Glomerular visceral epithelial cell (primary cell): ENCODE measurements around the gene LPO.

Experiments used
- DNase-seq: peaks from one replicate; pipeline ENCODE4 v3.0.0-alpha.2; 2016; ENCODE audit errors: extremely low spot score

LPO gene

GRCh38 chr17:58238147-58238634 lies at the start of gene LPO:
TSS of gene LPO (plus strand) at chr17:58238584. CDS start at chr17:58242980, 4,396 bp downstream.
- DNase-seq: no peak

DNA sequence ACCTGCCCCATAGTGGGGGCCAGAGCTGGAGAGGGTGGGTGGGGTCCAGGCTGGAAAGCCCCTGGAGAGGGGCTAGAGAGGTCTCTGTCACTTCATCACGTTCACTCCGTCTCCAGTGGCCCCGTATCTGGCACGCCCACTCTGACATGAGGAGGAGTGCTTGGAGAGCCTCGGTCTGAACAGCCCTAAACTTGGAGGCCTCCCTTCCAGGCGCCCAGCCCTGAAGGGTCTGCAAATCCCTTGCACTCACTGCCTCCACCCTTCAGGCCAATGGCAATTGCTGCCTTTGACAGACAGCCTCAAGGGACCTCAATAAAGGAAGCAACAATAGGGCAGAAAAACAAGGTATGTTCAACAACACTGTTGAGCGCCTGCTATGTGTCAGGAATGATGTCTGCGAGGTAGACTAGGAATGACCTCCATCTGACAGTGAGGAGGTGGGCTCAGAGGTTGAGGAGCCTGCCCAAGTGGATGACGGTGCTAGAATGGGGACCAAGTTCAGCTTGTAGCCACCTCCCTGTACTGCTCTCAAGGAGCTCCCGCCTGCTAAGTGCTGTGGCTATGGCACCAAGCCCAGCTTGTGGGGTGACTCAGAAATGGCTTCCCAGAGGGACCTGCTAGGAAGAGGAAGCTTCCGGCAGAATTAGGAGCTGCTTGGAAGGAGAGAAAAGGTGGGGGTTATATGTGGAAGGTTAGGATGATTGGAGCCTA lies 48.8 kb upstream of the LPO start:
- DNase-seq: peak; percentile 85

DNA sequence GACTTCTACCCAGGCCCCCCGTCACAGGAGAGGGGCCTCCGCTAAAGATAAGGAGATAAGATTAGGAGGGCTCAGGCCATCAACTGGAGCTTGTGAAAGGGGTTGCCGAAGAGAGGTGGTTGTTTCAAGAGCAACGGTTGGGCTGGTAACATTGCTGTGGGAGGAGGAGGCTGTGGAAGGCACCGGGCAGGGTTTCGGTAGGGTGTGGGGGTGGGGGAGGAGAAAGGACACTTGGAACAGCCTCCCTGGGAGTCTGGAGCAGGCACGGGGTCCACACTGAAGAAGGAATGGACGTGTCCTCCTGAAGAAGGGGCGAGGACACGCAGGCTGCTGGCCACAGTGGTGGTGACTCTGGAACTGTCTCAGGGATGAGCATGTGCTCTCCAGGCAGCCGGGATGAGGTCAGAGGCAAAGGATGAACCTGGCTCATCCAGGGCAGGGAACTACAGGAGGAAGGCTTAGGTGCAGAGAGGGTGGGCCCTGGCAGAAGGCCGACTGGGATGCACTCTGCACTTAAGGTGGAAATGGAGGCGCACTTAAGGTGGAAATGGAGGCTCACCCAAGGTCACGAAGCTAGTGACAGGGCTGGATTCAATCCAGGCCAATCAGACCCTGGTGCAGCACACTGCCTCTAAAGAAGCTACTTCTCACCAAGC lies 47.0 kb upstream of the LPO start:
- DNase-seq: no peak

- no peak for DNase-seq
These were observed 45.8 kb upstream of the LPO start, which contains the start of gene EPX for GRCh38 chr17:58192612-58193011. TSS of gene EPX (plus strand) at chr17:58192726. CDS start at chr17:58192847, 121 bp downstream.

DNA sequence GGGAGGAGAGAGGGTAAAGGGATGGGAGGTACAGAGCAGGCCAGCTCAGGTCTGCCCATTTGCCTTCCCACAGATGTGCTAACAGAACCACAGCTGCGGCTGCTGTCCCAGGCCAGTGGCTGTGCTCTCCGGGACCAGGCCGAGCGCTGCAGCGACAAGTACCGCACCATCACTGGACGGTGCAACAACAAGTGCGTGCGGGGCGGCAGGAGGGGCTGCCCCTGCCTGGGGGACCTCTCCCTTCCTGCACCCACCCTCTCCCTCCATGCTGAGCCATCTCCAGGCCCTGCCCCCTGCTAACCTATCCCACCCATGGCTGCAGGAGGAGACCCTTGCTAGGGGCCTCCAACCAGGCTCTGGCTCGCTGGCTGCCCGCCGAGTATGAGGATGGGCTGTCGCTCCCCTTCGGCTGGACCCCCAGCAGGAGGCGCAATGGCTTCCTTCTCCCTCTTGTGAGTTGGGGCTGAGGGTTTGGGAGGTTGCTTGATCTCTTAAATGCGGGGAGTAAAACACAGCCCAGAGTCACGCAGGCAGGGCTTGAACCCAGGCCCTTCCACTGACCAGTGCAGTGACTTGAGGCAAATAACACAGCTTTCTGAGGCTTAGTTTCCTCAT lies 44.6 kb upstream of the LPO start:
- no peak for DNase-seq

DNA sequence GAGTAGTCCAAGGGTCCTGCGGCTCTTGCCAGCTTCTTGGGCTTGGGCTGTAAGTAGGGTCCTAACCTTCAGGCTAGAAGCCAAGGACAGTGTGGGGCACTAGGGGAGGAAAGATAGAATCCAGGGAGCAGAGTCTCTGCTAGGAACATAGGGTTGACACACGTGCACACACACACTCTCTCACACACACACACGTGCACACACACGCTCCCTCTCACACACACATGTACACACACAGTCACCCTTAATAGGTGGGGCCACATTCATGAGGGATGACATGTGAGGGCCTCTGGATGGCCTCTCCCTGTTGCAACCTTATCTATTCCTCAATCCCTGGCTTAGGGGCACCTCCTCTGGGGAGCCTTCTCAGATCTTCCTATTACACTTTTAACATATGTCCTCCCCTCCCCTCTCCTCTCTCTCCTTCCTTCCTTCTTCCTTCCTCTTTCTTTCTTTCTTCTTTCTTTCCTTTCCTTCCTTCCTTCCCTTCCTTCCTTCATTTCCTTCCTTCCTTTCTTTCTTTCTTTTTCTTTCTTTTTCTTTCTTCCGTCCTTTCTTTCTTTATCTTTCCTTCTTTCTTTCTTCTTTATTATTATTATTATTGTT lies 42.8 kb upstream of the LPO start:
- no peak for DNase-seq

DNA sequence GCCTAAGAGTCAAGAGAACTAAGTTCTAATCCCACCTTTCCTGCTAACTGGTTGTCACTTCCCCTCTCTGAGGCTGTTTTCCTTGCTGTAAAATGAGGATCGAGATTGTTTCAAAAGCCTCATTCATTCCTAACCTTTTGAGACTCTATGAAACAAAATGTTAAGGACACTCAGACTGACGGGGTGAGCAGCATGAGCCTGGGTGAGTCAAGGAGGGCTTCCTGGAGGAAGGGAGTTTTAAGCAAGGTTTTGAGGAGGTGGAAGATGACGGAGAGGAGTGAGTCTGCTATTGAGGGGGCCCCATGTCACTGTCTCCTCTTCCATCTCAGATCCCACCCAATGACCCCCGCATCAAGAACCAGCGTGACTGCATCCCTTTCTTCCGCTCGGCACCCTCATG lies 41.8 kb upstream of the LPO start:
- DNase-seq: no peak

DNA sequence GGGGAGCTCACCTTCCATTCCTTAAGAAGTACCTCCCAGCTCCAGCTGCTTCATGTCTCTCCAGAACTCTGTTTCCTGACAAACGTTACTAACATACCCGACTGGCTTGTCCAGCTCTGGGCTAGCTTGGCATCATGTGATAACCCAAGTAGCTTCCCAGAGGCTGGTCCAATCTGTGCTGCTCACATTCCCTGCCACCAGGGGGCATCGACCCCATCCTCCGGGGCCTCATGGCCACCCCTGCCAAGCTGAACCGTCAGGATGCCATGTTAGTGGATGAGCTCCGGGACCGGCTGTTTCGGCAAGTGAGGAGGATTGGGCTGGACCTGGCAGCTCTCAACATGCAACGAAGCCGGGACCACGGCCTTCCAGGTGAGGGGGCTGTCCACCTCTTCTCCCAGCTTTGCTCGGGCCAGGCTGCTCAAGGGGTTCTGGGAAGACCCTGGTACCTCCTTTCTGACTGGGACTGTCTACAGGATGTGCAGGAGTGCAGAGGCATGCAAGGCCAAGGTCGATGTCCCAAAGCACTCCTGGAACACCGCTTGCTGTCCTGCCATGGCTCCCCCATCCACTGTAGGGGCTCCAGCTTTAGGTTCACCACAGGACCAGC lies 38.3 kb upstream of the LPO start:
- DNase-seq: peak; percentile 51

GRCh38 chr17:58202859-58203258 lies 35.5 kb upstream of the LPO start:
- no peak for DNase-seq

DNA sequence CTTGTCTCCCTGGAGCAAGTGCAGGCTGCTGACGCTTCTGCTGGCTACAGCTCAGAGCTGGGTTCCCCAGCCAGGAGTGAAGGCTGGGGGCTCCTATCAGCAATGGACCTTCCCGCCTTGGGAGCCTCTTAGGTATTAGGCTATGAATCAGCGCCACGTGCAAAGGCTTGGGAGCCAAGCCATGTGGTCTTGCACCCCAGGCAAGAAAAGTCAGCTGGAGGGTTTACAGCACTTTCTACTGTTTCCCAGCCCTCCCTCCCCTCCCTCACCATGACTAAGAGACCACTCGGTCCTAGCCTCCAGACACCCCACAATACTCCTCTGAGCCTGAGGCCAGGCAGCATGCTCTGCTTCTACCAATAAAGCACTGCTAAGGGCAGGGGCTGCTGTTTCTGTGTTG lies 33.6 kb upstream of the LPO start:
- DNase-seq: no peak

- no peak for DNase-seq
These were observed 32.4 kb upstream of the LPO start for GRCh38 chr17:58205936-58206335.

GRCh38 chr17:58207451-58207850 lies 30.9 kb upstream of the LPO start:
- DNase-seq: no peak

DNA sequence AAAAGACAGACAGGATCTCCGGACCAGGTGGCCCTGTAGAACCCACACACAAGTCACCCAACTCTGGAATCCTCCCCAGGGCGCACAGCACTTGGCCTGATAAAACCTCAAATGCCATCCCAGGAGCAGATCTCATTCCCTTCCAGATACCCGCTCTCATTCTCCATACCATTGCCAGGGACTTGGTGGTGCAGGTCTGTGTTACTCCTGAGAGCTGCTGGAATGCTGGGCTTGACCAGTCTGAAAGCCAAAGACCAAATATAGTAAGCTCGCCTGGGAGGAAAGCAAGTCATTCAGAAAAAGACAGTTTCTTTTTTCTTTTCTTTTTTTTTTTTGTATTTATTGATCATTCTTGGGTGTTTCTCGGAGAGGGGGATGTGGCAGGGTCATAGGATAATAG lies 30.0 kb upstream of the LPO start:
- no peak for DNase-seq

- no peak for DNase-seq
These were observed 27.5 kb upstream of the LPO start for GRCh38 chr17:58210922-58211321.

GRCh38 chr17:58215685-58216084 lies 22.7 kb upstream of the LPO start:
- no peak for DNase-seq

DNA sequence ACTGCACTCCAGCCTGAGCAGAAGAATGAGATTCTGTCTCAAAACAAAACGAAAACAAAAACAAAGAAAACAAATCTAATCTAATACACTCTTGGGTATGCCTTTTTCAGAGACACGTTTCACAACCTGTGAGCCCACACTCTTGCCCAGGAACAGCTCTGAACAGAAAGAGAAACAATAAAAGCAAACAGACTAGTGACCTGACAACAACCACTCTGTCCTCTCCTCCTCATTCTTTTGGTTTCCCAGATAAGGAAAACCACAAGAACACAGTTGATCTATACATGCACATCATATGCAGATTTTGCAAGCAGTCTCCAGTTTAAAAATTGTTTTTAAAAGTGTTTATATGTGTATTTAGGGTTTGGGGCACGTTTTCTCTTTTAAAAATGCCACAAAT lies 20.6 kb upstream of the LPO start:
- no peak for DNase-seq

GRCh38 chr17:58219007-58219788 lies 19.2 kb upstream of the LPO start, which contains the start of gene MKS1:
TSS of gene MKS1 (minus strand) at chr17:58219255. CDS start at chr17:58219230, 25 bp downstream.
- peak; percentile 93 for DNase-seq

DNA sequence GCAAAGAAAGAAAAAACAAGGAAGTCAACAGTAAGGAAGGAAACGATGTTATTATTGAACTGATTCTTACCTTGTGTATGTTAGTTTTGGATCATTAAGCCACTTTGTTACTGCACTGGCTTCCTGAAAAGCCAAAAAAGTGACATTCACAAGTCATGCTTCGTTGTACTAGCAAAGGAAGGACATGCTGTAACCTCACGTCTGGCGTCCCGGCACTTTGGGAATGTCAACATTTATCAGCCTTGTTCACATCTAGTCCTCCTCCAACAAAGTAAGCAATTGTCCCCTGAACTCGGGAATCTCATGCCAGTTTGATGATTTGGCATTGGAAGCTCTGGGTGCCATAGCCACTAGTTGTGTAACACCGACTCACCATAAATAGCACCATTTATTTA lies 18.6 kb upstream of the LPO start:
- DNase-seq: no peak

GRCh38 chr17:58224315-58224714 lies 14.1 kb upstream of the LPO start:
- DNase-seq: peak; percentile 70

- no peak for DNase-seq
These were observed 10.7 kb upstream of the LPO start for GRCh38 chr17:58227733-58228132.

GRCh38 chr17:58228679-58229078 lies 9.7 kb upstream of the LPO start:
- no peak for DNase-seq
